IMR-90 (cell line): ENCODE measurements around the gene SOSTDC1. TPM values are rescaled to one million over a fixed set of nuclear protein-coding genes. Genes with fewer than 3 reads are reported as not detected.
A peak's percentile ranks its signal among the peaks of the same experiment; 100 is the strongest.

ENCODE experiments used
- ATAC-seq: fragments of 200-7000 bp; cut with Tn5 transposase; 2 replicates; pipeline ENCODE4 v1.9.1; 2020; ENCODE audit warnings: low read depth, mild to moderate bottlenecking, moderate library complexity
- BruUV-seq: library from RNA; stranded (reverse); fragments of 400-500 nt; replicated peaks from 2 replicates; lab custom pipeline; 2021; lab: Mats Ljungman, UMichigan
- CTCF ChIA-PET: fragments of 300-600 bp; formaldehyde crosslinking; extraction: SDS; loops from one replicate; lab custom pipeline; 2021; ENCODE audit warnings: antibody characterized with exemption; lab: Yijun Ruan, JAX
- POLR2A ChIA-PET: fragments of 300-600 bp; sonication (Branson Sonifier 250); formaldehyde crosslinking; loops from one replicate; lab custom pipeline; 2022; ENCODE audit warnings: antibody characterized with exemption; ENCODE audit not compliant: unreplicated experiment; lab: Charles Lee
- DNase-seq: peaks from one replicate; pipeline ENCODE4 v3.0.0; 2013
- H2AFZ ChIP-seq: replicated peaks from 2 replicates; pipeline ENCODE3; 2013; ENCODE audit warnings: low read length, mild to moderate bottlenecking; ENCODE audit not compliant: poor library complexity
- H2AK5ac ChIP-seq: 2 replicates; pipeline ENCODE4 v1.6.1; 2013; ENCODE audit warnings: low read depth, low read length, inconsistent platforms
- H2AK9ac ChIP-seq: replicated peaks from 2 replicates; pipeline ENCODE3; 2013; ENCODE audit warnings: mild to moderate bottlenecking, low read depth, low read length, moderate library complexity; ENCODE audit not compliant: poor library complexity
- H2BK120ac ChIP-seq: 2 replicates; pipeline ENCODE4 v1.6.1; 2013; ENCODE audit warnings: low read depth, low read length, inconsistent platforms
- H2BK15ac ChIP-seq: 3 replicates; pipeline ENCODE4 v1.6.1; 2013; ENCODE audit warnings: low read depth, low read length, inconsistent platforms
- H2BK20ac ChIP-seq: 2 replicates; pipeline ENCODE4 v1.6.1; 2013; ENCODE audit warnings: low read depth, mild to moderate bottlenecking, inconsistent platforms, low read length, moderate library complexity
- H2BK5ac ChIP-seq: 2 replicates; pipeline ENCODE4 v1.6.1; 2013; ENCODE audit warnings: mild to moderate bottlenecking, low read depth, low read length, inconsistent platforms; ENCODE audit not compliant: poor library complexity, severe bottlenecking
- H3K14ac ChIP-seq: replicated peaks from 2 replicates; pipeline ENCODE4 v1.6.1; 2013; ENCODE audit warnings: low read depth, low read length, inconsistent platforms
- H3K18ac ChIP-seq: 2 replicates; pipeline ENCODE4 v1.6.1; 2013; ENCODE audit warnings: low read depth, low read length, control low read depth
- H3K23ac ChIP-seq: 2 replicates; pipeline ENCODE4 v1.6.1; 2013; ENCODE audit warnings: low read depth, low read length, inconsistent platforms
- H3K27ac ChIP-seq: 2 replicates; pipeline ENCODE4 v1.5.1; 2013; ENCODE audit warnings: mild to moderate bottlenecking, control low read depth, low read length; ENCODE audit not compliant: insufficient read depth
- H3K27me3 ChIP-seq: 2 replicates; pipeline ENCODE4 v1.6.1; 2013; ENCODE audit warnings: low read length; ENCODE audit not compliant: control insufficient read depth, insufficient read depth
- H3K36me3 ChIP-seq: 2 replicates; pipeline ENCODE4 v1.6.1; 2013; ENCODE audit warnings: low read length, mixed read lengths; ENCODE audit not compliant: control insufficient read depth, insufficient read depth
- H3K4ac ChIP-seq: 2 replicates; pipeline ENCODE4 v1.6.1; 2013; ENCODE audit warnings: low read depth, low read length, inconsistent platforms
- H3K4me1 ChIP-seq: 2 replicates; pipeline ENCODE4 v1.6.1; 2013; ENCODE audit warnings: low read length, mixed read lengths; ENCODE audit not compliant: control insufficient read depth, insufficient read depth
- H3K4me2 ChIP-seq: 2 replicates; pipeline ENCODE4 v1.6.1; 2013; ENCODE audit warnings: low read depth, mild to moderate bottlenecking, control low read depth, low read length, moderate library complexity
- H3K4me3 ChIP-seq: 2 replicates; pipeline ENCODE4 v1.5.1; 2013; ENCODE audit warnings: low read depth, mild to moderate bottlenecking, control low read depth, low read length, moderate library complexity; ENCODE audit not compliant: insufficient read depth
- H3K56ac ChIP-seq: 2 replicates; pipeline ENCODE4 v1.6.1; 2013; ENCODE audit warnings: low read length, inconsistent platforms; ENCODE audit not compliant: insufficient read depth; ENCODE audit errors: extremely low read depth
- H3K79me1 ChIP-seq, 2 experiments: 2 replicates each; pipeline ENCODE4 v1.6.1; 2013; ENCODE audit warnings: low read length in 2 of 2, inconsistent platforms in 1 of 2, low read depth in 1 of 2
- H3K9ac ChIP-seq: 2 replicates; pipeline ENCODE4 v1.6.1; 2013; ENCODE audit warnings: low read depth, low read length, control low read depth
- H3K9me1 ChIP-seq: 2 replicates; pipeline ENCODE4 v1.6.1; 2013; ENCODE audit warnings: low read length, inconsistent platforms; ENCODE audit not compliant: insufficient read depth
- H3K9me3 ChIP-seq: 2 replicates; pipeline ENCODE4 v1.6.1; 2013; ENCODE audit warnings: low read length; ENCODE audit not compliant: control insufficient read depth, insufficient read depth
- H4K20me1 ChIP-seq: 2 replicates; pipeline ENCODE4 v1.6.1; 2013; ENCODE audit warnings: low read length, inconsistent platforms; ENCODE audit not compliant: insufficient read depth
- H4K5ac ChIP-seq: 2 replicates; pipeline ENCODE4 v1.6.1; 2013; ENCODE audit warnings: mild to moderate bottlenecking, low read depth, low read length, control low read depth
- H4K8ac ChIP-seq, 2 experiments: 2 replicates each; pipeline ENCODE4 v1.6.1; 2013; ENCODE audit warnings: low read depth in 2 of 2, low read length in 2 of 2, control low read depth in 1 of 2, inconsistent platforms in 1 of 2
- H4K91ac ChIP-seq: 2 replicates; pipeline ENCODE4 v1.6.1; 2013; ENCODE audit warnings: low read depth, low read length, inconsistent platforms; ENCODE audit not compliant: insufficient read depth
- BHLHE40 ChIP-seq: fragments of 150-350 bp; IDR thresholded peaks from 2 replicates; pipeline ENCODE4 v1.6.1; 2016; ENCODE audit warnings: mild to moderate bottlenecking, low read depth, low read length
- CEBPB ChIP-seq: IDR thresholded peaks from 2 replicates; pipeline ENCODE4 v1.6.1; 2012; ENCODE audit warnings: low read depth, low read length, improper control_type of control experiment
- CHD1 ChIP-seq: IDR thresholded peaks from 2 replicates; pipeline ENCODE4 v1.6.1; 2012; ENCODE audit warnings: low read depth, low read length, improper control_type of control experiment
- CTCF ChIP-seq: conservative IDR thresholded peaks from 2 replicates; pipeline ENCODE4 v1.5.1; 2012; ENCODE audit warnings: mild to moderate bottlenecking, low read depth, low read length, improper control_type of control experiment
- ELK1 ChIP-seq: fragments of 150-350 bp; IDR thresholded peaks from 2 replicates; pipeline ENCODE4 v1.6.1; 2016; ENCODE audit warnings: low read depth, mild to moderate bottlenecking, low read length, moderate library complexity, borderline replicate concordance
- FOS ChIP-seq: fragments of 150-350 bp; IDR thresholded peaks from 2 replicates; pipeline ENCODE4 v1.6.1; 2016; ENCODE audit warnings: low read depth, low read length
- MAFK ChIP-seq: IDR thresholded peaks from 2 replicates; pipeline ENCODE4 v1.6.1; 2012; ENCODE audit warnings: low read depth, low read length, improper control_type of control experiment
- MAZ ChIP-seq: IDR thresholded peaks from 2 replicates; pipeline ENCODE4 v1.6.1; 2012; ENCODE audit warnings: low read depth, mild to moderate bottlenecking, low read length, improper control_type of control experiment, moderate library complexity, borderline replicate concordance
- MXI1 ChIP-seq: IDR thresholded peaks from 2 replicates; pipeline ENCODE4 v1.6.1; 2012; ENCODE audit warnings: low read depth, mild to moderate bottlenecking, low read length, moderate library complexity, borderline replicate concordance
- NFE2L2 ChIP-seq: fragments of 150-350 bp; IDR thresholded peaks from 2 replicates; pipeline ENCODE4 v1.6.1; 2016; ENCODE audit warnings: low read depth, mild to moderate bottlenecking, low read length
- POLR2A ChIP-seq: IDR thresholded peaks from 2 replicates; pipeline ENCODE4 v1.6.1; 2012; ENCODE audit warnings: mild to moderate bottlenecking, low read depth, low read length
- RAD21 ChIP-seq: IDR thresholded peaks from 2 replicates; pipeline ENCODE4 v1.6.1; 2012; ENCODE audit warnings: low read length, improper control_type of control experiment
- RCOR1 ChIP-seq: IDR thresholded peaks from 2 replicates; pipeline ENCODE4 v1.6.1; 2012; ENCODE audit warnings: mild to moderate bottlenecking, low read length, improper control_type of control experiment; ENCODE audit not compliant: insufficient replicate concordance
- RFX5 ChIP-seq: IDR thresholded peaks from 2 replicates; pipeline ENCODE4 v1.8.0; 2012; ENCODE audit warnings: low read depth, mild to moderate bottlenecking, low read length, moderate library complexity
- SMC3 ChIP-seq: fragments of 150-350 bp; IDR thresholded peaks from 2 replicates; pipeline ENCODE4 v1.6.1; 2016; ENCODE audit warnings: low read depth, mild to moderate bottlenecking, antibody characterized with exemption, low read length, moderate library complexity
- USF2 ChIP-seq: fragments of 150-350 bp; IDR thresholded peaks from 2 replicates; pipeline ENCODE4 v1.6.1; 2017; ENCODE audit warnings: mild to moderate bottlenecking, antibody characterized with exemption, low read length, low read depth
- WGBS, 2 experiments: methylation state at CpG; one replicate each; pipeline versions ENCODE4 v1.1.5 to v1.1.7; 2013; ENCODE audit warnings: missing lambda C conversion rate in 2 of 2; ENCODE audit not compliant: insufficient read length in 1 of 2; ENCODE audit errors: extremely low coverage in 2 of 2; 5-methylcytosine and 5-hydroxymethylcytosine counted together
- dilution Hi-C: fragments of 300-500 bp; cut with HindIII; formaldehyde crosslinking; loops from one replicate; pipeline ENCODE4 v1.14.3; 2018; ENCODE audit warnings: low sequenced_read_pairs; ENCODE audit not compliant: unreplicated experiment
- in situ Hi-C: fragments of 300-500 bp; cut with MboI; formaldehyde crosslinking; loops from 3 replicates; pipeline ENCODE4 v1.14.3; 2019; ENCODE audit warnings: low sequenced_read_pairs, inconsistent platforms, mixed read lengths
- intact Hi-C: fragments of 100-400 bp; cut with micrococcal nuclease; formaldehyde crosslinking; loops from 2 replicates; pipeline ENCODE4 v1.10.0; 2022
- polyA plus RNA-seq, 3 experiments: library from polyadenylated mRNA; depleted of rRNA; stranded (reverse); fragments of >200 nt; gene quantifications; 2 replicates each; pipeline ENCODE4 v1.2.3, GENCODE V29; 2012; ENCODE audit warnings: low replicate concordance in 1 of 3
- total RNA-seq: library from RNA; depleted of rRNA; stranded (reverse); fragments of >200 nt; gene quantifications from 2 replicates; pipeline ENCODE4 v1.2.3, GENCODE V29; 2012

SOSTDC1 gene
- total and polyA plus RNA-seq, 2 of the 4 experiments (the other 2 are of a cell fraction), result 0.07 TPM; not detected in 1

- no peaks in the 10 kb centered on the region for H4K20me1 ChIP-seq
- WGBS, 2 experiments, result no CpG with 5 or more reads among the region's 2 CpGs
- H2AK5ac ChIP-seq, result no peak overlapping the region
- no peaks in the 10 kb centered on the region for H3K27me3 ChIP-seq
- H3K18ac ChIP-seq, result no peak overlapping the region
- intact Hi-C loops, result no loop called here
- no peak overlapping the region for H2BK120ac ChIP-seq
- no peaks in the 10 kb centered on the region for H3K36me3 ChIP-seq
- no peaks in the 10 kb centered on the region for H3K9me3 ChIP-seq
- H2BK15ac ChIP-seq, result no peak overlapping the region
- H2BK20ac ChIP-seq, result no peak overlapping the region
- peaks cover 2% of the 10 kb centered on the region; the same call in 1 of the 2 replicates for H3K4me1 ChIP-seq
- ATAC-seq (no peak; the same call in 1 of the 2 replicates), DNase-seq (no peak)
- no peak overlapping the region for H3K27ac ChIP-seq
- no peak overlapping the region for H4K91ac ChIP-seq
- peak overlapping the region; percentile 21; the same call in 1 of the 2 replicates for H3K4me2 ChIP-seq
- H4K8ac ChIP-seq, result no peak overlapping the region
- CTCF ChIA-PET, result interaction anchor here (0.9 to 1.5 kb wide), 2 partner anchors 9 to 131 kb away, joined by 3 to 5 read pairs; no protein-coding TSS in a partner anchor
- no peaks in the 10 kb centered on the region for H3K9me1 ChIP-seq
- BruUV-seq, result no TSS peak
- H3K4ac ChIP-seq, result no peak overlapping the region
- dilution Hi-C loops, result no loop called here
- H2AK9ac ChIP-seq, result no peak overlapping the region
- in situ Hi-C loops, result no loop called here
- no peak overlapping the region for H4K5ac ChIP-seq
- no peak overlapping the region for H3K23ac ChIP-seq
- no peak overlapping the region for H3K9ac ChIP-seq
- no peak for TF ChIP-seq MAZ
- no peak for TF ChIP-seq ELK1
- TF ChIP-seq RAD21, result no peak
- TF ChIP-seq RFX5, result no peak
- TF ChIP-seq RCOR1, result no peak
- TF ChIP-seq MAFK, result no peak
- no peak for TF ChIP-seq NFE2L2
- no peak for TF ChIP-seq USF2
- TF ChIP-seq BHLHE40, result no peak
- no peak for TF ChIP-seq SMC3
- TF ChIP-seq CTCF, result no peak
- no peak for TF ChIP-seq FOS
- TF ChIP-seq MXI1, result no peak
- TF ChIP-seq POLR2A, result no peak
- TF ChIP-seq CHD1, result no peak
- no peak for TF ChIP-seq CEBPB
- no peak overlapping the region for H2AFZ ChIP-seq
- H3K4me3 ChIP-seq, result no peak overlapping the region
- no peak overlapping the region for H3K56ac ChIP-seq
- POLR2A ChIA-PET, result no interaction called here
- H3K14ac ChIP-seq, result no peak overlapping the region
- H2BK5ac ChIP-seq, result no peak overlapping the region
- no peaks in the 10 kb centered on the region for H3K79me1 ChIP-seq
These were observed 31.9 kb downstream of the SOSTDC1 start for GRCh38 chr7:16433568-16434122.
